H9 (cell line): ENCODE measurements around the gene PAM. TPM values are rescaled to one million over a fixed set of nuclear protein-coding genes. Genes with fewer than 3 reads are reported as not detected.

ENCODE experiments used
- DNase-seq: peaks from one replicate; pipeline ENCODE4 v3.0.0-alpha.2; 2017
- H2AFZ ChIP-seq: one replicate; pipeline ENCODE4 v1.6.1; 2013; ENCODE audit warnings: mild to moderate bottlenecking, low read length, control low read depth, moderate library complexity
- H2AK5ac ChIP-seq: 2 replicates; pipeline ENCODE4 v1.6.1; 2013; ENCODE audit warnings: low read length, control low read depth, mixed read lengths; ENCODE audit not compliant: insufficient read length
- H2BK120ac ChIP-seq: one replicate; pipeline ENCODE4 v1.6.1; 2013; ENCODE audit warnings: low read depth, mild to moderate bottlenecking, low read length, control low read depth, inconsistent platforms; ENCODE audit not compliant: poor library complexity, severe bottlenecking
- H2BK12ac ChIP-seq: 2 replicates; pipeline ENCODE4 v1.6.1; 2013; ENCODE audit warnings: low read length, control low read depth, mixed read lengths, low read depth; ENCODE audit not compliant: insufficient read length
- H2BK15ac ChIP-seq: 2 replicates; pipeline ENCODE4 v1.6.1; 2013; ENCODE audit warnings: low read depth, low read length, control low read depth
- H2BK20ac ChIP-seq: one replicate; pipeline ENCODE4 v1.6.1; 2013; ENCODE audit warnings: low read depth, mild to moderate bottlenecking, low read length, control low read depth, inconsistent platforms; ENCODE audit not compliant: poor library complexity, severe bottlenecking
- H2BK5ac ChIP-seq: 2 replicates; pipeline ENCODE4 v1.6.1; 2013; ENCODE audit warnings: low read length, control low read depth, mixed read lengths; ENCODE audit not compliant: insufficient read length
- H3K14ac ChIP-seq: 2 replicates; pipeline ENCODE4 v1.6.1; 2013; ENCODE audit warnings: low read length, control low read depth; ENCODE audit not compliant: insufficient read depth
- H3K18ac ChIP-seq: 2 replicates; pipeline ENCODE4 v1.6.1; 2013; ENCODE audit warnings: low read depth, mild to moderate bottlenecking, mixed read lengths, low read length, control low read depth; ENCODE audit not compliant: insufficient read length
- H3K23ac ChIP-seq: 2 replicates; pipeline ENCODE4 v1.6.1; 2013; ENCODE audit warnings: low read length, control low read depth, mixed read lengths, low read depth; ENCODE audit not compliant: insufficient read length
- H3K23me2 ChIP-seq: 2 replicates; pipeline ENCODE4 v1.6.1; 2013; ENCODE audit warnings: low read depth, mild to moderate bottlenecking, mixed read lengths, low read length, control low read depth; ENCODE audit not compliant: insufficient read length, poor library complexity, severe bottlenecking
- H3K27ac ChIP-seq: 2 replicates; pipeline ENCODE4 v1.5.1; 2013; ENCODE audit warnings: low read length, control low read depth, mixed read lengths, low read depth; ENCODE audit not compliant: insufficient read length
- H3K27me3 ChIP-seq: 2 replicates; pipeline ENCODE4 v1.6.1; 2013; ENCODE audit warnings: low read length, control low read depth, inconsistent platforms; ENCODE audit not compliant: insufficient read depth
- H3K4ac ChIP-seq: 2 replicates; pipeline ENCODE4 v1.6.1; 2013; ENCODE audit warnings: low read depth, mild to moderate bottlenecking, control low read depth, inconsistent platforms, low read length, moderate library complexity
- H3K4me1 ChIP-seq: 2 replicates; pipeline ENCODE4 v1.6.1; 2013; ENCODE audit warnings: low read length, control low read depth, inconsistent platforms; ENCODE audit not compliant: insufficient read depth
- H3K4me2 ChIP-seq: 2 replicates; pipeline ENCODE4 v1.6.1; 2013; ENCODE audit warnings: low read length, control low read depth, mixed read lengths; ENCODE audit not compliant: insufficient read length, insufficient read depth
- H3K56ac ChIP-seq: 2 replicates; pipeline ENCODE4 v1.6.1; 2013; ENCODE audit warnings: low read depth, mild to moderate bottlenecking, mixed read lengths, low read length, control low read depth; ENCODE audit not compliant: insufficient read length
- H3K79me1 ChIP-seq: 2 replicates; pipeline ENCODE4 v1.6.1; 2013; ENCODE audit warnings: low read depth, mild to moderate bottlenecking, moderate library complexity, low read length, control low read depth, inconsistent platforms; ENCODE audit not compliant: insufficient read depth, poor library complexity, severe bottlenecking
- H3K79me2 ChIP-seq: 2 replicates; pipeline ENCODE4 v1.6.1; 2013; ENCODE audit warnings: low read length, control low read depth, inconsistent platforms; ENCODE audit not compliant: insufficient read depth
- H3K9ac ChIP-seq: 2 replicates; pipeline ENCODE4 v1.6.1; 2013; ENCODE audit warnings: low read length, control low read depth, mixed read lengths; ENCODE audit not compliant: insufficient read length; ENCODE audit errors: extremely low read depth
- H3K9me3 ChIP-seq: one replicate; pipeline ENCODE4 v1.6.1; 2013; ENCODE audit warnings: low read depth, low read length, inconsistent platforms; ENCODE audit not compliant: control insufficient read depth
- H3T11ph ChIP-seq: one replicate; pipeline ENCODE4 v1.6.1; 2013; ENCODE audit warnings: mild to moderate bottlenecking, low read length, control low read depth, inconsistent platforms
- H4K20me1 ChIP-seq: one replicate; pipeline ENCODE4 v1.6.1; 2013; ENCODE audit not compliant: control insufficient read depth, insufficient read length, insufficient read depth
- H4K5ac ChIP-seq: 2 replicates; pipeline ENCODE4 v1.6.1; 2013; ENCODE audit warnings: low read depth, mild to moderate bottlenecking, mixed read lengths, low read length, control low read depth; ENCODE audit not compliant: insufficient read length
- H4K8ac ChIP-seq: replicated peaks from 2 replicates; pipeline ENCODE4 v1.6.1; 2013; ENCODE audit warnings: low read length, control low read depth, mixed read lengths, low read depth; ENCODE audit not compliant: insufficient read length
- H4K91ac ChIP-seq: 2 replicates; pipeline ENCODE4 v1.6.1; 2013; ENCODE audit warnings: low read depth, mild to moderate bottlenecking, moderate library complexity, mixed read lengths, low read length, control low read depth; ENCODE audit not compliant: insufficient read length
- H3K27ac Mint-ChIP-seq, 3 experiments: 2 replicates in 2 of 3; 3 replicates in 1 of 3; pipeline ENCODE4 v1.8.0; 2020 to 2021; ENCODE audit warnings: mixed read lengths in 3 of 3, mild to moderate bottlenecking in 1 of 3, moderate library complexity in 1 of 3
- H3K27me3 Mint-ChIP-seq: 2 replicates; pipeline ENCODE4 v1.8.0; 2021; ENCODE audit warnings: low read depth, mild to moderate bottlenecking, moderate library complexity, mixed read lengths
- H3K36me3 Mint-ChIP-seq, 3 experiments: 2 replicates in 2 of 3; 3 replicates in 1 of 3; pipeline ENCODE4 v1.8.0; 2020 to 2021; ENCODE audit warnings: low read depth in 3 of 3, mixed read lengths in 3 of 3; ENCODE audit not compliant: insufficient read depth in 1 of 3
- H3K4me1 Mint-ChIP-seq, 2 experiments: 2 replicates each; pipeline ENCODE4 v1.8.0; 2020; ENCODE audit warnings: mixed read lengths in 2 of 2
- H3K4me3 Mint-ChIP-seq, 2 experiments: 2 replicates in 1 of 2; 3 replicates in 1 of 2; pipeline ENCODE4 v1.8.0; 2020 to 2021; ENCODE audit warnings: mild to moderate bottlenecking in 2 of 2, mixed read lengths in 2 of 2, moderate library complexity in 1 of 2
- H3K9me3 Mint-ChIP-seq, 2 experiments: 2 replicates in 1 of 2; 3 replicates in 1 of 2; pipeline ENCODE4 v1.8.0; 2020; ENCODE audit warnings: mild to moderate bottlenecking in 2 of 2, mixed read lengths in 2 of 2, moderate library complexity in 1 of 2
- CTCF ChIP-seq: fragments of 200-600 bp; sonication (generic); conservative IDR thresholded peaks from 3 replicates; pipeline ENCODE4 v1.8.0; 2021; ENCODE audit warnings: antibody characterized with exemption, mild to moderate bottlenecking
- WGBS: extraction: QIAGEN DNeasy Blood & Tissue Kit; methylation state at CpG from one replicate; pipeline ENCODE4 v1.1.7; 2013; ENCODE audit warnings: missing lambda C conversion rate, low lambda C conversion rate, mixed read lengths; ENCODE audit not compliant: insufficient read length; ENCODE audit errors: extremely low coverage; 5-methylcytosine and 5-hydroxymethylcytosine counted together
- total RNA-seq: library from RNA; stranded (reverse); gene quantifications from 2 replicates; pipeline ENCODE4 v1.2.1, GENCODE V29; 2021

The PAM gene
- total RNA-seq, 1 experiment from 2014 or later = 31.5 TPM

- Histone ChIP-seq H2BK5ac (no peak overlapping the region), H3K79me2 (no peaks in the 10 kb centered on the region), H3K23ac (no peak overlapping the region), H3K56ac (no peak overlapping the region), H2BK15ac (no peak overlapping the region), H3K4me2 (no peak overlapping the region), H2AFZ (no peak overlapping the region), H2BK120ac (no peak overlapping the region), H2BK12ac (no peak overlapping the region), H3K4me1 (peaks cover 3% of the 10 kb centered on the region; the same call in 1 of the 2 replicates), H3K18ac (no peak overlapping the region), H4K5ac (no peak overlapping the region), H3K27ac (no peak overlapping the region), H2BK20ac (no peak overlapping the region), H3K4ac (no peak overlapping the region), H3K14ac (no peak overlapping the region), H4K20me1 (no peaks in the 10 kb centered on the region), H4K8ac (no peak overlapping the region), H3K9ac (no peak overlapping the region), H3T11ph (no peak overlapping the region), H3K9me3 (no peaks in the 10 kb centered on the region), H3K23me2 (no peaks in the 10 kb centered on the region), H2AK5ac (no peak overlapping the region), H4K91ac (no peak overlapping the region), H3K79me1 (no peaks in the 10 kb centered on the region), H3K27me3 (no peaks in the 10 kb centered on the region)
- no peak overlapping the region for H3K27ac Mint-ChIP-seq
- no peak overlapping the region for H3K4me3 Mint-ChIP-seq
- peaks cover 12 to 22% of the 10 kb centered on the region in 2 experiments for H3K4me1 Mint-ChIP-seq
- no peak for DNase-seq
- peaks cover 0 to 4% (median 0%) of the 10 kb centered on the region in 3 experiments; a peak in 2 of 7 replicates for H3K36me3 Mint-ChIP-seq
- H3K9me3 Mint-ChIP-seq = no peaks in the 10 kb centered on the region
- no peaks in the 10 kb centered on the region for H3K27me3 Mint-ChIP-seq
- TF ChIP-seq CTCF = no peak
- WGBS = no CpG with 5 or more reads among the region's 1 CpG
These were observed 103.1 kb downstream of the PAM start for GRCh38 chr5:102858221-102858620.
